SK-N-MC (cell line): ENCODE measurements around the gene SLC25A38.

Experiments
- EZH2 ChIP-seq: fragments of 200-600 bp; sonication (generic); IDR thresholded peaks from one replicate; pipeline ENCODE4 v1.6.1; 2017; ENCODE audit warnings: antibody characterized with exemption
- POLR2AphosphoS5 ChIP-seq: IDR thresholded peaks from 2 replicates; pipeline ENCODE4 v1.6.1; 2012; ENCODE audit warnings: mild to moderate bottlenecking, low read depth, low read length, borderline replicate concordance

GRCh38 chr3:39378088-39378487, 5.1 kb upstream of the SLC25A38 start:
- TF ChIP-seq POLR2AphosphoS5 (no peak), EZH2 (no peak)
